IPS-18a (cell line): ENCODE measurements around the gene MPP2.
"Not testable (repeated sequence)": the region's sequence is repeated elsewhere in the genome, so short reads cannot be mapped to it uniquely, and the experiment has no call there.

Source experiments
- H3K27ac ChIP-seq: one replicate; pipeline ENCODE4 v1.5.1; 2013; ENCODE audit warnings: low read length
- H3K27me3 ChIP-seq: one replicate; pipeline ENCODE4 v1.6.1; 2013; ENCODE audit warnings: mild to moderate bottlenecking, low read length; ENCODE audit not compliant: control insufficient read depth, insufficient read depth
- H3K36me3 ChIP-seq: one replicate; pipeline ENCODE4 v1.6.1; 2013; ENCODE audit warnings: low read depth, low read length; ENCODE audit not compliant: control insufficient read depth
- H3K4me1 ChIP-seq: one replicate; pipeline ENCODE4 v1.6.1; 2013; ENCODE audit warnings: low read depth, low read length; ENCODE audit not compliant: control insufficient read depth
- H3K4me3 ChIP-seq: one replicate; pipeline ENCODE4 v1.5.1; 2013; ENCODE audit warnings: low read length
- H3K9ac ChIP-seq: one replicate; pipeline ENCODE4 v1.6.1; 2013; ENCODE audit warnings: mild to moderate bottlenecking, low read length, moderate library complexity
- H3K9me3 ChIP-seq: one replicate; pipeline ENCODE4 v1.6.1; 2013; ENCODE audit warnings: low read depth, low read length; ENCODE audit not compliant: control insufficient read depth

Gene MPP2

DNA sequence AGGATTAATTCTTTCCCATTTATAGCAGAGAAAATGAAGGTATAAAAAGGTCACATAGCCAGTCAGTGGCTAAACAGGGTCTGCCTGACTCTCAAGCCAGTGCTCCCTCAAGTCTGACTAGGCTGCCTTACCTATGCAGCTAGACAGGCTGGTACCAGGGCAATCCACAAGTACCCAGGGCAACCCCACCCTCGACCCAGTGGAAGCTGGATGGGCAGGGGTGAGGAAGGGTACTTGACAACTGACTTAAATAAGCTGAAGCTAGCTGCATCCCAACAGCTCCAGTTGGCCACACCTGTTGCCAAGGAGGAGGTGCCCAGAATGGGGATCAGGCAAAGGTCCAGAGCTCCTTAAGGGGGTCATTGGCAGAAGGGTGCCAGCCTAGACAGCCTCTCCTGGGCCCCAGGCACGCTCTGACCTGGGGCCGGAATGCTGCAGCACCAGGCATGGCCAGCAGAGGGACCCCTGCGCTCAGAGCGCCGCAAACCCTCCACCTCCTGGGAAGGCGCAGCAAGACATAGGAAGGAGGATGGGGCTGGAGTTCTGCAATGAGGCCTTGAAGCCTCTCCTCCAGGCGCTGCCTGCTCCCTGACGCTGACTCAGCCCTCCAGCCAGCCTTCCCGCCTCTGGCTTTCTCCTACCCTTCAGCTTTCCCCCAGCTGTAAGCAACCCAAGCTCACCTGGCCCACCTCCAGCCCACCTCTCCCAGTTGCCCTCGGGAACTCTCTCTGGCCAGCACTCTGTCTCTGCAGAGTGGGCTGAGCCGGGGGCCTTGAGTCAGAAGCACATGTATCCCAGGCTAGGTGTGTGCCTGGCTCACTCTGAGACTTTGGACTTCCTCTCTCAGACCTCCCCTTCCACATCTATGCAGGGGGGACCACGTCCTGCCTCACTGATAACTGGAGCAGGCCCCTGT, 28.8 kb downstream of the MPP2 start:
- no peaks in the 10 kb centered on the region for H3K9me3 ChIP-seq
- H3K27me3 ChIP-seq, result no peaks in the 10 kb centered on the region
- no peak overlapping the region for H3K4me3 ChIP-seq
- H3K4me1 ChIP-seq, result peaks cover 8% of the 10 kb centered on the region
- H3K36me3 ChIP-seq, result no peaks in the 10 kb centered on the region
- H3K9ac ChIP-seq, result no peak overlapping the region
- no peak overlapping the region for H3K27ac ChIP-seq

DNA sequence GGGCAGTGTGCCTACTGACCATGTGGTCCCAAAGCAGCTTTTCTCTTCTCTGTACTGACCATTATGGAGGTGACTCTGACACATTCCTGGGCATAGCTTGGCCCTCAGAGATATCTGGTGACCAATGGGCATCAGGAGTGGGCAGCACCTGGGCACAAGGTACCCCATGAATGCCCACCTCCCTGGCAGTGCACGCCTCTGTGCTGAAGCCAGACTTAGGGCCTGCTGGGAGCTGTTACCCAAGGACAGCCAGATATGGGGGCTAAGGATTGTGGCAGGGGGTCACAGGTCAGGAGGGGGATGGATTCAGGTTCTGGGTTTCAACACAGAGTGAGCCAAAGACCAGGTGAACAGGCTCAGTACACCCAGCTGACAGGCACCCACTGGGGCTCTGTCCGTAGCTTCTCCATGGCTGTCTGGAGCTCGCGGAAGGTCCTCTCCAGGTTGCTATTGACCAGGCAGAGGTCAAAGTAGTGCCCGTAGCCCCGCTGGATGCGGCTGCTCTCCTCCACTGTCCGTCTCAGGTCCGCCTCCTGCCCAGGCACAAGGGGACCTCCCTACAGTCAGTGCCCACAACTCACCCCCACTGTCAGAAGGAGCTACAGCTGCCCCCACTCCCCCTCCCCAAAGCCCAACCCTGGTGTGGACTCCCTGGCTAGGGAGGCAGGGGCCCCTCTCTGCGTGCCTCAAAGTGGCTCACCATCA, 29.7 kb downstream of the MPP2 start:
- H3K9ac ChIP-seq, result no peak overlapping the region
- H3K4me1 ChIP-seq, result peaks cover 8% of the 10 kb centered on the region
- no peaks in the 10 kb centered on the region for H3K27me3 ChIP-seq
- no peak overlapping the region for H3K4me3 ChIP-seq
- no peak overlapping the region for H3K27ac ChIP-seq
- no peaks in the 10 kb centered on the region for H3K9me3 ChIP-seq
- no peaks in the 10 kb centered on the region for H3K36me3 ChIP-seq

DNA sequence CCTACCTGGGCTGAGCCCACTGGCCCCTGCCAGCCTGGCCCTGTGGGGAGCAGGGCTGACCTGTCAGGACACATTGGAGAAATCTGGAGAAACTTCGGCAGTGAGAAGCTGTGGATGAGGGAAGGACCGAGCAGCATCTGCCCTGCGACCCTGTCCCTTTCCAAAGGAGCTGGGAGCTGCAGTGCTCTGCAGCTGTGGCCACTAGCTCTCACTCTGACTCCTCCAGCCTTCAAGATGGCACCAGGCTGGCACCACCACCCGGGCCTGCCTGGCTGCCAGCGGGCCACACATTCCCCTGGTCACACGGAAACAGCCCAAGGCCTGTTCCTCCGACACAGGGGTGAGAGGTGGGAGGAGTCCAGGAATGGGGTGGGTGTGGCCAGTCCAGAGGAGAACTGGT, 30.3 kb downstream of the MPP2 start:
- H3K9ac ChIP-seq, result no peak overlapping the region
- H3K4me3 ChIP-seq, result no peak overlapping the region
- peaks cover 8% of the 10 kb centered on the region for H3K4me1 ChIP-seq
- H3K27ac ChIP-seq, result no peak overlapping the region
- no peaks in the 10 kb centered on the region for H3K9me3 ChIP-seq
- no peaks in the 10 kb centered on the region for H3K27me3 ChIP-seq
- H3K36me3 ChIP-seq, result no peaks in the 10 kb centered on the region

DNA sequence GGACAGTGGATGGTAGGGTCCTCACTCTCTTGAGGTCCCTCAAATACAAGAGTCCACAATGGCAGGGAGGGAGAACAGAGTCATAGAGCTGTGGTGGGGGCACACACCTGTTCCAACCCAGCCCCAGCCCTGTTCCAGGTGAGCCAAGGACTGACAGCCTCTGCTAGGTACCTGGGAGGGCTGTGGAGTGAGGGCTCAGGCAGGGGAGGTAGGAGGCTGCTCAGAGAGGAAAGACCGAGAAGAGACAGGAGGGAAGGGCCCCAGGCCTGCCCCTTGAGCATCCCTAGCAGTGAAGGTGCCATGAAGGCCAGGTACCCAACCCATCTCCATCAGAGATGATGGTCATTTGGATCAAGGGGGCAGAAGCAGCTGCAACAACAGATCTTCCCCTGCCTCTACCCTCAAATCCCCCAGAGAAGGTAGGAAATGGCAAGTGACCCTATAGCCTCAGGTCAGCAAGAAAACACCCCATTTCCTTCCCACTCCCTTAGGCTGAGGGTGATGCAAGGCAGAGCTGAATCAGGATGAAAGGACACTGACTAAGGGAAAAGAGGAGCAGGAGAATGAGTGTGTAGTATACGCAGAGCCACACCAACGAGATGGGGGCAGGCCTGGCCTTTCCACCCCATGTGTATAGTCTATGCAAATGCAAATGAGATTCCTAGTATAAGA, 31.7 kb downstream of the MPP2 start:
- no peaks in the 10 kb centered on the region for H3K27me3 ChIP-seq
- H3K9me3 ChIP-seq, result no peaks in the 10 kb centered on the region
- no peak overlapping the region for H3K27ac ChIP-seq
- no peaks in the 10 kb centered on the region for H3K36me3 ChIP-seq
- H3K4me1 ChIP-seq, result peaks cover 8% of the 10 kb centered on the region
- H3K9ac ChIP-seq, result no peak overlapping the region
- no peak overlapping the region for H3K4me3 ChIP-seq

DNA sequence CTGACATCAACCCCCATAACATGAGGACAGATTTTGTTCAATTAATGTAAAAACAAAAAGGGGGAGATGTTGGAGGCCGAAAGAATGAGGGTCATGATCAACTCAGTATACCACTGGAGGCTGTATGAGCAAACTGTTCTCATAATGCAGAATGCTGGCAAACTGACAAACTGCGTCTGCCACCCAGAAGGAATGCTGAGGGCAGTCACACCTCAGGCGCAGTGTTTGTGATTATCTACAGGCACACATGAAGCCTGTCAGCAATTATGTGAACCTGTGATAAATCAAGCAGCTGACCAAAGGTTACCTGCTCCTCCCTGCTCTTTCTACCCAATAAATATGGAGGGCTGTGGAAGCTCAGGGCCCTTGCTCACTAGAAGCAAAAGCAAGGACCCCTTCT, 33.0 kb downstream of the MPP2 start:
- Histone ChIP-seq H3K27me3 (no peaks in the 10 kb centered on the region), H3K9me3 (no peaks in the 10 kb centered on the region), H3K4me3 (no peak overlapping the region), H3K27ac (no peak overlapping the region), H3K4me1 (peaks cover 7% of the 10 kb centered on the region), H3K36me3 (no peaks in the 10 kb centered on the region), H3K9ac (no peak overlapping the region)

DNA sequence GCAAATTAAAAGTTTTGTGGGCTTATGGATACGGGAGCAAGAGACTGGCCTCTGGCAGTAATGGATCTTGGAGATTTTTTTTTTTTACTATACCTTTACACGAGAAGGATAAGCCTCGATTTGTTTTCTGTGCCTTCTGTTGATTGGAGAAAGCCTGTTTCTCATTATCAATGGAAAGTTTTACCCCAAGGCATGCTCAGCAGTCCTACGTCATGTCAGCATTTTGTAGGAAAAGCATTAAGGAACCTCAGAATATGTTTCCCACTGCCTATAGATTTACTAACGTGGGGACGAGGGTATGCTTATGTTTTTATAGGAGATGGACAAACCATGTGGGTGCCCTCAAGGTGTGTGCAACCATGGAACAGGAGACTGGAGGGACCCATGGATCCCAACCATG, 33.5 kb downstream of the MPP2 start:
- no peak overlapping the region for H3K27ac ChIP-seq
- no peak overlapping the region for H3K9ac ChIP-seq
- H3K36me3 ChIP-seq, result no peaks in the 10 kb centered on the region
- H3K4me3 ChIP-seq, result no peak overlapping the region
- no peaks in the 10 kb centered on the region for H3K27me3 ChIP-seq
- no peaks in the 10 kb centered on the region for H3K9me3 ChIP-seq
- peaks cover 2% of the 10 kb centered on the region for H3K4me1 ChIP-seq

- Histone ChIP-seq H3K27ac (no peak overlapping the region), H3K9ac (no peak overlapping the region), H3K4me3 (no peak overlapping the region), H3K36me3 (no peaks in the 10 kb centered on the region), H3K4me1 (no peaks in the 10 kb centered on the region), H3K9me3 (no peaks in the 10 kb centered on the region), H3K27me3 (no peaks in the 10 kb centered on the region)
Measured at GRCh38 chr17:43873091-43873490, 34.2 kb downstream of the MPP2 start.

- H3K4me3 ChIP-seq, result no peak overlapping the region
- no peaks in the 10 kb centered on the region for H3K9me3 ChIP-seq
- H3K27me3 ChIP-seq, result no peaks in the 10 kb centered on the region
- H3K36me3 ChIP-seq, result no peaks in the 10 kb centered on the region
- H3K9ac ChIP-seq, result no peak overlapping the region
- no peak overlapping the region for H3K27ac ChIP-seq
- no peaks in the 10 kb centered on the region for H3K4me1 ChIP-seq
Measured at GRCh38 chr17:43871946-43872690, 35.2 kb downstream of the MPP2 start.

DNA sequence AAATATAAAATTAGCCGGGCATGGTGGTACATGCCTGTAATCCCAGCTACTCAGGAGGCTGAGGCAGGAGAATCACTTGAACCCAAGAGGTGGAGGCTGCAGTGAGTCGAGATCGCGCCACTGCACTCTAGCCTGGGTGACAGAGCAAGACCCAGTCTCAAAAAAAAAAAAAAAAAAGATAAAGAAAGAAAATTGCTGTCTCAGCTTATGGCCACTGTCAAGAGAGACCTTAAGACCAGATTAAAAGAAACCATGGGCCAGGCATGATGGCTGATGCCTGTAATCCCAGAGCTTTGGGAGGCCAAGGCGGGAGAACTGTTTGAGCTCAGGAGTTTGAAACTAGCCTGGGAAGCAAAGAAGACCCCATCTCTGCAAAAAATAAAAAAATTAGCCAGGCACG, 38.3 kb downstream of the MPP2 start:
- not testable (repeated sequence) for H3K4me1 ChIP-seq, H3K9ac ChIP-seq, H3K36me3 ChIP-seq, H3K27ac ChIP-seq, H3K27me3 ChIP-seq, H3K4me3 ChIP-seq, H3K9me3 ChIP-seq

GRCh38 chr17:43868226-43868994, 38.9 kb downstream of the MPP2 start:
- H3K9ac ChIP-seq, result no peak overlapping the region
- no peak overlapping the region for H3K27ac ChIP-seq
- no peaks in the 10 kb centered on the region for H3K36me3 ChIP-seq
- H3K9me3 ChIP-seq, result no peaks in the 10 kb centered on the region
- no peaks in the 10 kb centered on the region for H3K4me1 ChIP-seq
- no peaks in the 10 kb centered on the region for H3K27me3 ChIP-seq
- no peak overlapping the region for H3K4me3 ChIP-seq
